Esophagus muscularis mucosa (tissue), 4 donors: ENCODE measurements around the gene GSS. TPM values are rescaled to one million over a fixed set of nuclear protein-coding genes. Genes with fewer than 3 reads are reported as not detected.

Experiments
- DNase-seq: peaks from one replicate; pipeline ENCODE4 v3.0.0-alpha.2; 2017; ENCODE audit errors: extremely low spot score
- H3K27ac ChIP-seq, 4 donors: fragments of 200-600 bp; sonication (generic); replicated peaks in 1 of 4; 1 replicate in 3 of 4; 2 replicates in 1 of 4; pipeline ENCODE4 v1.5.1; 2016 to 2019; ENCODE audit warnings: mild to moderate bottlenecking in 1 of 4
- H3K27me3 ChIP-seq, 4 donors: fragments of 200-600 bp; sonication (generic); one replicate each; pipeline versions ENCODE4 v1.5.1 to v1.6.0; 2016 to 2019
- H3K36me3 ChIP-seq, 4 donors: fragments of 200-600 bp; sonication (generic); one replicate each; pipeline ENCODE4 v1.5.1; 2016 to 2019
- H3K4me1 ChIP-seq, 4 donors: fragments of 200-600 bp; sonication (generic); one replicate each; pipeline ENCODE4 v1.5.1; 2016 to 2019
- H3K4me3 ChIP-seq, 4 donors: fragments of 200-600 bp; sonication (generic); 1 replicate in 2 of 4; 2 replicates in 2 of 4; pipeline ENCODE4 v1.5.1; 2016 to 2019; ENCODE audit warnings: mild to moderate bottlenecking in 4 of 4, moderate library complexity in 1 of 4
- H3K9me3 ChIP-seq, 4 donors: fragments of 200-600 bp; sonication (generic); 1 replicate in 3 of 4; 2 replicates in 1 of 4; pipeline ENCODE4 v1.5.1; 2016 to 2019
- EP300 ChIP-seq: sonication (generic); formaldehyde crosslinking; IDR thresholded peaks from one replicate; pipeline ENCODE4 v1.6.1; 2017; ENCODE audit warnings: antibody characterized with exemption
- POLR2A ChIP-seq: fragments of 450-650 bp; IDR thresholded peaks from one replicate; pipeline ENCODE4 v1.6.1; 2017; ENCODE audit warnings: antibody characterized with exemption, moderate library complexity, mild to moderate bottlenecking, low read depth
- POLR2AphosphoS5 ChIP-seq, 2 donors: sonication (generic); formaldehyde crosslinking; IDR thresholded peaks; one replicate each; pipeline ENCODE4 v1.6.1; 2017; ENCODE audit warnings: antibody characterized with exemption in 2 of 2
- WGBS: methylation state at CpG from one replicate; pipeline ENCODE4 v1.1.5; 2018; 5-methylcytosine and 5-hydroxymethylcytosine counted together
- intact Hi-C: fragments of 100-400 bp; cut with DNase I; formaldehyde crosslinking; loops from one replicate; pipeline ENCODE4 v1.15.1; 2023
- total RNA-seq, 4 donors: library from RNA; depleted of rRNA; stranded (reverse); fragments of >200 nt; gene quantifications; one replicate each; pipeline versions ENCODE4 v1.1.0 to v1.2.1, GENCODE V29; 2016
- TF ChIP-seq, protein P1 (sequence below), 3 experiments: fragments of 200-600 bp in 2 of 3; fragments of 450-650 bp in 1 of 3; sonication (generic) in 2 of 3; IDR thresholded peaks; one replicate each; pipeline ENCODE4 v1.5.1; 2017 to 2019; ENCODE audit warnings: antibody characterized with exemption in 3 of 3, mild to moderate bottlenecking in 2 of 3, moderate library complexity in 1 of 3

GSS gene
- total RNA-seq, 4 donors from 2014 or later, result 27.7 to 36.1 (median 28.5) TPM

DNA sequence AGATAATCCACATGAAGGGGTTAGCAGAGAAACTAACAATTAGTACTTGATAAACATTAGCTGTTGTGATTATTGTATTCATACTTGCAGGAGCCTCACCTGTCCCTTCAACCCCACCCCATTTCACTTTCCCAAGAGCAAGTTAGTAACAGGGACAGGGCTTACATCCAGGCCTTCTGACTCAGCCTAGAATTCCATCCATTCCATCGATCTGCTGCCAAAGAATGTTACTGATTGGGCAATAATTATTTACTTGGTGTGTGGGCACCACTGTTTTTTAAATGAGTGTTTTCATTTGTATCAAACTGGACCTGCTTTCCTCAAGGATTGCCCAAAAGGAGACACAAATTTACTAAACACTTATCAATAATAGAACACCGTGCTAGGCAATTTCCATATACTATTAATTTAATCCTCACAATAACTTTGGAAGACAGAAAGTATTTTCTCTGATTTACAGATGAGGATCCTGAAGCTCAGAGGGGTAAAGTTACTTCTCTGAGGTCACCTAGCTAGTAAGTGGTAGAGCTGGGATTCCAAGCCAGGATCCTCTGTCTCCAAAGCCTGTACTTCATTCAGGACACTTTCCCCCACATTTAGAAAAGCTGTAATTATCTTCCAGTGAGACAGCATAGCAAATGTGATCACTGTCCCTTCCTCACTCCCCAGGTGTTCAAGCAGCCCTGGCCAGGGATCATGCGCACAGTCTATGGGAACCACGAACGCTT lies 32.8 kb downstream of the GSS start:
- no peak overlapping the region for H3K4me3 ChIP-seq
- intact Hi-C loops, result no loop called here
- H3K9me3 ChIP-seq, result no peaks in the 10 kb centered on the region
- H3K4me1 ChIP-seq, result peaks cover 5 to 20% (median 15%) of the 10 kb centered on the region in 4 donors
- H3K27ac ChIP-seq, result peak overlapping the region; percentile 47 to 75 (median 56)
- TF ChIP-seq POLR2AphosphoS5 (IDR thresholded peaks at IDR 0.05) (peak; percentile 32 to 78), EP300 (no peak)
- H3K36me3 ChIP-seq, result peaks cover 14 to 77% (median 56%) of the 10 kb centered on the region in 4 donors
- H3K27me3 ChIP-seq, result no peaks in the 10 kb centered on the region
- 84% methylated on average over 5 of the region's 5 CpGs for WGBS
- no peak for DNase-seq

DNA sequence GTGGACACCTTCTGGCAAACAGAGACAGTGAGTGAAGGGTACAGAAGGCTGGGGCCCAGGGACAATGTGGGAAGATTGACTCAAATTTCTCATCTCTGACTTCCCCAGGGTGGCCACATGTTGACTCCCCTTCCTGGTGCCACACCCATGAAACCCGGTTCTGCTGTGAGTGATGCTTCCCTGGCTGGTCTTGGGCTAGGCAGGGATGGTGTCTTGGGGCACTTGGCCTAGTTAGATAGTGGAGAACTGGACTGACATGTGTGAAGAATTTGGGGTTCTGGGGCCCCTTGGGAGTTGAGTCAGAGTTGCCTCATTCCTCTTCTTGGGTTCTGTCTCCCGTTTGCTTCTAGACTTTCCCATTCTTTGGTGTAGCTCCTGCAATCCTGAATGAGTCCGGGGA lies 34.2 kb downstream of the GSS start:
- WGBS, result 89% methylated on average over 2 of the region's 3 CpGs
- Histone ChIP-seq H3K36me3 (peaks cover 14 to 67% (median 44%) of the 10 kb centered on the region in 4 donors), H3K27me3 (no peaks in the 10 kb centered on the region), H3K4me3 (no peak overlapping the region), H3K27ac (peak overlapping the region in 3 of 4 donors; percentile 46 to 75 (median 56)), H3K9me3 (no peaks in the 10 kb centered on the region), H3K4me1 (peaks cover 12 to 20% (median 15%) of the 10 kb centered on the region in 4 donors)
- intact Hi-C loops, result no loop called here
- TF ChIP-seq POLR2AphosphoS5 (IDR thresholded peaks at IDR 0.05), result no peak
- TF ChIP-seq, protein P1, sequence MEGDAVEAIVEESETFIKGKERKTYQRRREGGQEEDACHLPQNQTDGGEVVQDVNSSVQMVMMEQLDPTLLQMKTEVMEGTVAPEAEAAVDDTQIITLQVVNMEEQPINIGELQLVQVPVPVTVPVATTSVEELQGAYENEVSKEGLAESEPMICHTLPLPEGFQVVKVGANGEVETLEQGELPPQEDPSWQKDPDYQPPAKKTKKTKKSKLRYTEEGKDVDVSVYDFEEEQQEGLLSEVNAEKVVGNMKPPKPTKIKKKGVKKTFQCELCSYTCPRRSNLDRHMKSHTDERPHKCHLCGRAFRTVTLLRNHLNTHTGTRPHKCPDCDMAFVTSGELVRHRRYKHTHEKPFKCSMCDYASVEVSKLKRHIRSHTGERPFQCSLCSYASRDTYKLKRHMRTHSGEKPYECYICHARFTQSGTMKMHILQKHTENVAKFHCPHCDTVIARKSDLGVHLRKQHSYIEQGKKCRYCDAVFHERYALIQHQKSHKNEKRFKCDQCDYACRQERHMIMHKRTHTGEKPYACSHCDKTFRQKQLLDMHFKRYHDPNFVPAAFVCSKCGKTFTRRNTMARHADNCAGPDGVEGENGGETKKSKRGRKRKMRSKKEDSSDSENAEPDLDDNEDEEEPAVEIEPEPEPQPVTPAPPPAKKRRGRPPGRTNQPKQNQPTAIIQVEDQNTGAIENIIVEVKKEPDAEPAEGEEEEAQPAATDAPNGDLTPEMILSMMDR (IDR thresholded peaks at IDR 0.05), result no peak
- TF ChIP-seq EP300, result no peak
- TF ChIP-seq POLR2A, result no peak
- DNase-seq, result no peak

DNA sequence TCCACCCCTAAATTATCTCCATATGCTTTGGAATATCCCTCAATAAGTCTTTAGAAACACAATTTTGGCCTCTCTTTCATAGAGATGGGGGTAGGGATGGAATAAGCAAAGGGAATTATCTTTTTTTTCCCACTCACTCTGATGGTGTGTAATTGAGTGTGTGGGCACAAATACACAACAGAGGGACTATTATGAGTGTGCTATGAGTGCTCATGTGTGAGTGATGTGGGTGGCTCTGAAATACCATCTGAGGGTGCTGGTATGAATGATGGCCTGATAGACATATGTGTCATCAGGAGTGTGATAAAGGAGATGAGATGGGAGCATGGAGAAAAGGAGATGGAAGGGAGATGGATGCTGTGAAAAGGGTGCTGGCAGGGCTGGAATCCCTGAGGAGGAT lies 35.6 kb downstream of the GSS start:
- Histone ChIP-seq H3K4me3 (no peak overlapping the region), H3K36me3 (peaks cover 2 to 53% (median 30%) of the 10 kb centered on the region in 4 donors), H3K4me1 (peaks cover 12 to 20% (median 18%) of the 10 kb centered on the region in 4 donors), H3K27ac (no peak overlapping the region), H3K9me3 (no peaks in the 10 kb centered on the region), H3K27me3 (no peaks in the 10 kb centered on the region)
- intact Hi-C loops, result no loop called here
- no peak for DNase-seq
- TF ChIP-seq EP300 (no peak), POLR2A (no peak), POLR2AphosphoS5 (IDR thresholded peaks at IDR 0.05) (no peak)
- TF ChIP-seq, protein P1 (IDR thresholded peaks at IDR 0.05), result no peak

DNA sequence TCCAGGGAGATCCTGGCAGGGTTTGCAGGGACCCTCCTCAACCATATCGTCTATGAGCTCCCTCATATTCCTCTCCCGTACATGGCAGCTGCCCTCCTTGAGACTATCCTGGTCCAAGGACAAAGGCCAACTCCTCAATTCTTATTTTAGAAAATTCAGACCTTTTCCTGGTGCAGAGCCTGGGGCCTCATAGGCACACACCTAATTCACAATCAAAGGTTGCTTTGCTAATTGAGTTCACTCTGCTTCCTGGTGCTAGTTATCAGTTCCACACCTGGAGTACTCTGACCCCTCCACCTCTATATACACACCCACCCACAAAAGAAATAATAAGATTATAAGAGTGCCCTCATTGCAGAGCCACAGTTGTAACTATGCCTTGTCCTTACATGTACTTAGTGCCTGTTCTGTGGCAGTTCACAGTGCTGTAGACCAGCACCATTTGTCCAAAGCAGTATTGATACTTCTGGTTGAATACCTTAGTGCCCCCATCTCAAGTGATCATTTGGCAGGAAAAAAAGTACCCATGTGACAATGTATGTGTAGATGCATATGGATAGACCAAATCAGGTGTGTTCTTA lies 38.7 kb downstream of the GSS start:
- DNase-seq, result no peak
- Histone ChIP-seq H3K36me3 (peaks cover 0 to 40% (median 22%) of the 10 kb centered on the region in 4 donors), H3K9me3 (no peaks in the 10 kb centered on the region), H3K27me3 (no peaks in the 10 kb centered on the region), H3K27ac (no peak overlapping the region), H3K4me3 (no peak overlapping the region), H3K4me1 (peaks cover 0 to 31% (median 3%) of the 10 kb centered on the region in 4 donors)
- intact Hi-C loops, result no loop called here
- TF ChIP-seq POLR2AphosphoS5 (IDR thresholded peaks at IDR 0.05) (no peak), POLR2A (no peak), EP300 (no peak)
- TF ChIP-seq, protein P1 (IDR thresholded peaks at IDR 0.05), result no peak
- 79% methylated on average over 2 of the region's 2 CpGs for WGBS

DNA sequence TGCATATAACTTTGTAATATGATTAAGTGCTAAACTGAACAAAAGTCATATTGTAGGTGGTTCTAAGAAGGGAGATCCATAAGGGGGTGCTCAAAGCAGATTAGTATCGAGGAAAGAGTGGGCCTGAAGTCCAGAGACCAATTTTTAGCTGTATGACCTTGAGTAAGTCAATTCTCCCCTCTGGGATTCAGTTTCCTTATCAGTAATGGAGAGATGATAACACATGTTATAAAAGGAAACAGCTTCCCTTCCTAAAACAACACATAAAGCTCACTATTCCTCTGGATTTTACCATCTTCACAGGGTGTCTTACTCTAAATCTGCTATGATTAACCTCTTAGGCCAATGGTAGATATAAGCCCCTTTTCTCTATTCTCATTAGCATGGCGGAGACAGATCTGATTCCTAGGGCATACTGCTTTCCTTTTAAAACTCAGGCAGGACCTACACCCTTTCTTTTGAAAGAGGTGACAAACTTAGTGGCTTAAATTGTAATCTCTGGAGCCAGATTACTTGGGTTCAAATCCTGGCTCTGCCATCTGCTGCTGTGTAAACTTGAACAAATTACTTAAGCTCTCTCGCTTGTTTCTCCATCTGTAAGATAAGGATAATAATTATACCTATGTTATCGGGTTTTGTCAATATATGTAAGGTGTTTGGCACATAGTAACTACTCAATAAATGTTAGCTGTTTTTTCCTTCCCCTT lies 39.7 kb downstream of the GSS start:
- H3K27ac ChIP-seq, result no peak overlapping the region
- H3K4me1 ChIP-seq, result peaks cover 0 to 31% (median 0%) of the 10 kb centered on the region in 4 donors
- no peak for TF ChIP-seq POLR2AphosphoS5 (IDR thresholded peaks at IDR 0.05)
- intact Hi-C loops, result no loop called here
- H3K27me3 ChIP-seq, result no peaks in the 10 kb centered on the region
- no peaks in the 10 kb centered on the region for H3K9me3 ChIP-seq
- no peak overlapping the region for H3K4me3 ChIP-seq
- H3K36me3 ChIP-seq, result peaks cover 0 to 31% (median 16%) of the 10 kb centered on the region in 4 donors
- no peak for DNase-seq
- WGBS, result 95% methylated on average over 4 of the region's 4 CpGs
